PC-3 (cell line): ENCODE results near the gene MIPOL1. TPM values are rescaled to one million over a fixed set of nuclear protein-coding genes. Genes with fewer than 3 reads are reported as not detected.

Experiments
- ATAC-seq: fragments of 200-7000 bp; cut with Tn5 transposase; 2 replicates; pipeline ENCODE4 v1.9.1; 2020; ENCODE audit warnings: mild to moderate bottlenecking, moderate library complexity
- BruUV-seq: library from RNA; stranded (reverse); fragments of 400-500 nt; replicated peaks from 2 replicates; lab custom pipeline; 2021; lab: Mats Ljungman, UMichigan
- CTCF ChIA-PET: fragments of 300-600 bp; sonication (Branson Sonifier 250); formaldehyde crosslinking; loops from one replicate; lab custom pipeline; 2022; ENCODE audit warnings: antibody characterized with exemption; lab: Charles Lee
- POLR2A ChIA-PET: fragments of 300-600 bp; sonication (Branson Sonifier 250); formaldehyde crosslinking; loops from one replicate; lab custom pipeline; 2022; ENCODE audit warnings: antibody characterized with exemption; ENCODE audit not compliant: unreplicated experiment; lab: Charles Lee
- DNase-seq: peaks from one replicate; pipeline ENCODE4 v3.0.0-alpha.2; 2015
- H2AFZ ChIP-seq: fragments of 300-600 bp; sonication (generic); 2 replicates; pipeline ENCODE4 v1.6.0; 2016; ENCODE audit warnings: antibody characterized with exemption, low read length
- H3F3A ChIP-seq: fragments of 300-600 bp; sonication (generic); one replicate; pipeline ENCODE4 v1.6.0; 2017; ENCODE audit warnings: antibody characterized with exemption, low read length, control low read depth, mild to moderate bottlenecking; ENCODE audit not compliant: unreplicated experiment
- H3K27ac ChIP-seq: fragments of 300-600 bp; sonication (generic); 2 replicates; pipeline ENCODE4 v1.5.1; 2016; ENCODE audit warnings: mild to moderate bottlenecking, low read length
- H3K27me3 ChIP-seq: fragments of 300-600 bp; sonication (generic); 2 replicates; pipeline ENCODE4 v1.6.1; 2016; ENCODE audit warnings: low read length, mixed read lengths
- H3K36me3 ChIP-seq: fragments of 300-600 bp; sonication (generic); 2 replicates; pipeline ENCODE4 v1.6.1; 2016; ENCODE audit warnings: low read depth, mixed run types, low read length, mixed read lengths
- H3K4me1 ChIP-seq: fragments of 300-600 bp; sonication (generic); 2 replicates; pipeline ENCODE4 v1.5.1; 2016; ENCODE audit warnings: low read length; ENCODE audit not compliant: insufficient read depth
- H3K4me2 ChIP-seq: fragments of 300-600 bp; sonication (generic); 2 replicates; pipeline ENCODE4 v1.6.0; 2016; ENCODE audit warnings: low read length
- H3K4me3 ChIP-seq: fragments of 300-600 bp; sonication (generic); 2 replicates; pipeline ENCODE4 v1.5.1; 2016; ENCODE audit warnings: mild to moderate bottlenecking, low read length, mixed read lengths
- H3K79me2 ChIP-seq: fragments of 300-600 bp; sonication (generic); 2 replicates; pipeline ENCODE4 v1.6.1; 2017; ENCODE audit warnings: low read length, mixed read lengths
- H3K9ac ChIP-seq: fragments of 300-600 bp; sonication (generic); 2 replicates; pipeline ENCODE4 v1.6.0; 2016; ENCODE audit warnings: mild to moderate bottlenecking, low read length
- H3K9me2 ChIP-seq: fragments of 300-600 bp; sonication (generic); replicated peaks from 2 replicates; pipeline ENCODE4 v1.6.1; 2016; ENCODE audit warnings: mixed run types, low read length, mixed read lengths
- H3K9me3 ChIP-seq: fragments of 300-600 bp; sonication (generic); 2 replicates; pipeline ENCODE4 v1.6.1; 2016; ENCODE audit warnings: low read length, mixed read lengths
- H4K20me1 ChIP-seq: fragments of 300-600 bp; sonication (generic); 2 replicates; pipeline ENCODE4 v1.6.1; 2016; ENCODE audit warnings: low read length, mixed read lengths
- EZH2 ChIP-seq: fragments of 300-600 bp; sonication (generic); IDR thresholded peaks from one replicate; pipeline ENCODE4 v1.6.1; 2017; ENCODE audit warnings: antibody characterized with exemption, mild to moderate bottlenecking, low read length; ENCODE audit not compliant: unreplicated experiment
- EZH2phosphoT487 ChIP-seq: fragments of 300-600 bp; sonication (generic); IDR thresholded peaks from 2 replicates; pipeline ENCODE4 v1.6.1; 2018; ENCODE audit warnings: mild to moderate bottlenecking, antibody characterized with exemption, low read length, borderline replicate concordance
- intact Hi-C: fragments of 100-400 bp; cut with micrococcal nuclease; formaldehyde crosslinking; loops from 2 replicates; pipeline ENCODE4 v1.9.0; 2023
- total RNA-seq: library from RNA; depleted of rRNA; stranded (reverse); fragments of >200 nt; gene quantifications from 2 replicates; pipeline ENCODE4 v1.2.3, GENCODE V29; 2014
- TF ChIP-seq, protein P1 (sequence below): fragments of 300-600 bp; sonication (generic); conservative IDR thresholded peaks from 2 replicates; pipeline ENCODE4 v1.5.1; 2017; ENCODE audit warnings: antibody characterized with exemption, low read depth, mild to moderate bottlenecking, low read length

MIPOL1 gene
- total RNA-seq, 1 experiment from 2014 or later = 22.5 TPM

DNA sequence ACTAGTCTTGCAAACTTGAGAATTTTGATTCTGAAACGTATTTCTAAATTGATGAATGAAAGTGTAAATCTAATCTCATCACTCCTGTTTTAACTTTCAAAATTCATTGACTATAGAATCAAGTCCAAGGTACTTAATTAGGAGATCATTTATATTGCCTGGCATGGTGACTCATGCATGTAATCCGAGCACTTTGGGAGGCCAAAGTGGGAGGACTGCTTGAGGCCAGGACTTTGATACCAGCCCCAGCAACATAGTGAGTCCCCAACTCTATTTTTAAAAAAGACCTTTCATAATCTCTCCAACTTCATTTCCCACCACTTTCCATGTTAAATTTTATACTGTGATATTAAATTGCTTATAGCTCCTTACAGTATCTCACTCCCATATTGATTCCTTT, 3.0 kb upstream of the MIPOL1 start:
- POLR2A ChIA-PET = no interaction called here
- intact Hi-C loops = loop anchor here (5.0 kb wide), 1 partner anchor 892 kb away; no protein-coding TSS in a partner anchor
- H2AFZ ChIP-seq = no peak overlapping the region

DNA sequence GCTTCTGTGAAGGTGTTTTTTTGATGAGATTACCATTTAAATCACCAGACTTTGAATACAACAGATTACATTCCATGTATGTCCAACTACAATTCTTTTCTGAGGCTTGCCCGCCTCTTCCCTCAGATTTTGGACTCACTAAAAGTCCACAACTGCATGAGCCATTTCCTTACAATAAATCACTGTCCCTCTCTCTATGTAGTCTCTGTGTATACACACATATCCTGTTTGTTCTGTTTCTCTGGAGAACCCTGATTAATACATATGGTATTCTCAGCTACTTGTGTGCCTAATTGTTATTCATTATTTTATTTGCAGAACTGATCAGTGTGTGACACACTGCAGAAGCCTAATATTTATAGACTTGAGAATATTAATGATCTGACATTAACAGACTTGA, 2.4 kb upstream of the MIPOL1 start:
- Histone ChIP-seq H3F3A (no peaks in the 10 kb centered on the region), H3K4me1 (peaks cover 47% of the 10 kb centered on the region), H3K4me3 (peak overlapping the region; percentile 28), H3K9ac (peak overlapping the region; percentile 32), H3K36me3 (no peaks in the 10 kb centered on the region), H3K79me2 (peaks cover 31% of the 10 kb centered on the region), H3K9me3 (no peaks in the 10 kb centered on the region), H3K9me2 (no peaks in the 10 kb centered on the region), H3K27ac (peak overlapping the region; percentile 81), H4K20me1 (no peaks in the 10 kb centered on the region), H3K4me2 (peak overlapping the region; percentile 97), H3K27me3 (no peaks in the 10 kb centered on the region), H2AFZ (0 out of 2 replicates have a peak overlapping the region, but pooled peaks have one; percentile 17)
- BruUV-seq = no TSS peak
- intact Hi-C loops = loop anchor here (5.0 kb wide), 1 partner anchor 893 kb away; no protein-coding TSS in a partner anchor
- ChIA-PET CTCF (no interaction called here), POLR2A (interaction anchor here (0.5 to 0.6 kb wide), 2 partner anchors 392 to 495 kb away, joined by 3 to 7 read pairs; no protein-coding TSS in a partner anchor)
- ATAC-seq (peak; percentile 66), DNase-seq (peak; percentile 91)
- TF ChIP-seq EZH2phosphoT487 (no peak), EZH2 (no peak)
- TF ChIP-seq, protein P1, sequence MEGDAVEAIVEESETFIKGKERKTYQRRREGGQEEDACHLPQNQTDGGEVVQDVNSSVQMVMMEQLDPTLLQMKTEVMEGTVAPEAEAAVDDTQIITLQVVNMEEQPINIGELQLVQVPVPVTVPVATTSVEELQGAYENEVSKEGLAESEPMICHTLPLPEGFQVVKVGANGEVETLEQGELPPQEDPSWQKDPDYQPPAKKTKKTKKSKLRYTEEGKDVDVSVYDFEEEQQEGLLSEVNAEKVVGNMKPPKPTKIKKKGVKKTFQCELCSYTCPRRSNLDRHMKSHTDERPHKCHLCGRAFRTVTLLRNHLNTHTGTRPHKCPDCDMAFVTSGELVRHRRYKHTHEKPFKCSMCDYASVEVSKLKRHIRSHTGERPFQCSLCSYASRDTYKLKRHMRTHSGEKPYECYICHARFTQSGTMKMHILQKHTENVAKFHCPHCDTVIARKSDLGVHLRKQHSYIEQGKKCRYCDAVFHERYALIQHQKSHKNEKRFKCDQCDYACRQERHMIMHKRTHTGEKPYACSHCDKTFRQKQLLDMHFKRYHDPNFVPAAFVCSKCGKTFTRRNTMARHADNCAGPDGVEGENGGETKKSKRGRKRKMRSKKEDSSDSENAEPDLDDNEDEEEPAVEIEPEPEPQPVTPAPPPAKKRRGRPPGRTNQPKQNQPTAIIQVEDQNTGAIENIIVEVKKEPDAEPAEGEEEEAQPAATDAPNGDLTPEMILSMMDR = no peak

More for the DNA sequence above, 3.0 kb upstream of the MIPOL1 start:
- ATAC-seq (no peak), DNase-seq (peak; percentile 38)
- CTCF ChIA-PET = no interaction called here
- peaks cover 25% of the 10 kb centered on the region for H3K79me2 ChIP-seq
- no peaks in the 10 kb centered on the region for H3K9me2 ChIP-seq
- peak overlapping the region; percentile 81 for H3K27ac ChIP-seq
- H3K4me2 ChIP-seq = peak overlapping the region; percentile 97
- TF ChIP-seq EZH2phosphoT487 (no peak), EZH2 (no peak)
- TF ChIP-seq, protein P1 = no peak
- no peaks in the 10 kb centered on the region for H3K9me3 ChIP-seq
- peak overlapping the region; percentile 32; the same call in 1 of the 2 replicates for H3K9ac ChIP-seq
- no peaks in the 10 kb centered on the region for H3F3A ChIP-seq
- peaks cover 41% of the 10 kb centered on the region for H3K4me1 ChIP-seq
- peak overlapping the region; percentile 28; the same call in 1 of the 2 replicates for H3K4me3 ChIP-seq
- H3K36me3 ChIP-seq = no peaks in the 10 kb centered on the region
- no peaks in the 10 kb centered on the region for H3K27me3 ChIP-seq
- H4K20me1 ChIP-seq = no peaks in the 10 kb centered on the region
- BruUV-seq = no TSS peak
